Fibroblast of the conjunctiva (primary cell): ENCODE measurements around the gene COX5B.
"Not testable (repeated sequence)": the region's sequence is repeated elsewhere in the genome, so short reads cannot be mapped to it uniquely, and the experiment has no call there.

Experiments used
- DNase-seq: peaks from one replicate; pipeline ENCODE4 v3.0.0-alpha.2; 2010; ENCODE audit warnings: low read depth

The COX5B gene

DNA sequence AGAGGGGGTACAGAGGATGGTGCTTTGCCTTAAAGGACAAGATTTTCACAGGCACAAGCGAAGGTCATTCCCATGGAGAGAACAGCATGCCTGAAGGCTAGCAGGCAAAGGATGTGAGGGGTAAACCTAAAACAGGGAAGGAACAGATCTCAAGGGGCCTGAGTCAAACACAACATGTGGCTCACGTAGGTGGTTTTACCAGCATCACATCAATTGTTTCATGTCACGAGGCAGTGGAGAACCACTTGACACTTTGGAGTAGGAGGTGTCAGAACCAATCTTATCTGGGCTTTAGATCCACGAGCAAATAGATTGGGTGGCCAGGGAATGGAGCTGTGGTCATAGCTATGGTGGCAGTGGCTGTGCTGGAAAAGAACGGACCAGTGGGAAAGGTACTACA lies 8.4 kb downstream of the COX5B start:
- no peak for DNase-seq

DNA sequence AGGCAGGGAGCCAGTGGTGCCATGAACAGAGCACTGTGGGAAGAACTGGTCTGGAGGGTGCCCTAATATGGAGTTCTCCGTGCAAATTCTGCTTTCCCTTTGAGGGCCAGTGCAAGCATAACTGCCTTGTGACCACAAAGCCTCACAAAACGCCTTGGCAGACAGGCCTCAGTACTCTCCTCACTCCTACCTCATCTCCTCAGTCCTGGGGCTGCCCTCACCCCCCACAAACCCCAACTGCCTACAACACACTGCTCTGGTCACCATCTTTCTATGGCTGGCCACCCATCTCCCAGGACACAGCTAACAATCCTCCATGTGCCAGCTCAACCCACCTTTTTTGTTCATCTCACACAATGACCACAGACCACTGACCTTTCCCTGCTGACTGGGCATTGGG lies 8.9 kb downstream of the COX5B start:
- DNase-seq, result no peak

DNA sequence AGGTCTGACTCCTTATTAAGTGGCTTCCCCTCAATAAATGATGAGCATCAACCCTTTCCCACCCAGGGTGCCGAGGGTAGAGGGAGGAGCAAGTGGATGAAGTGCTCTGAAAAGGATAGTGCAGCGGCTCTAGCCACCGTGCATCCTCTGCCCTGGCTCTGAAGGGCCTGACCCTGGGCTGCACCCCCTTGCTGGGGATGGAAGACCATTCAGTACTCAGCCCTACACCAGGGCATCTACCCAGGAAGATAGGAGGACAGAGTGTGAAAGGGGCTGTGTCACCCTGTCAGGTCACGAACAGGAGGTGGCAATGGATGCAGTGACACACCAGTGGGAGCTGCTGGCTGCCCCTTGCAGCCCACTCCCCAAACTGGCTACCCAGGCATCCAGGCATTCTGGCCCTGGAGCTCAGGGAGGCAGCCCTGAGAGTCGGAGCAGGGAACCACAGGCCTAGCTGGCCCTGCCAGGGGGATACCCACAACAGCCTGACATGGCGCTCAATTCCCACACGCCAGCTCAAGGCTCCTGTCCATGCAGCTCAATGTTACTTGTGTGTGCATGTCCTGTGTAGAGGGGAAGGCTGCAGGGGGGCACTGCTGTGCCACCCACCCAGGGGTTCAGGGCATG lies 10.4 kb downstream of the COX5B start:
- DNase-seq, result no peak

DNA sequence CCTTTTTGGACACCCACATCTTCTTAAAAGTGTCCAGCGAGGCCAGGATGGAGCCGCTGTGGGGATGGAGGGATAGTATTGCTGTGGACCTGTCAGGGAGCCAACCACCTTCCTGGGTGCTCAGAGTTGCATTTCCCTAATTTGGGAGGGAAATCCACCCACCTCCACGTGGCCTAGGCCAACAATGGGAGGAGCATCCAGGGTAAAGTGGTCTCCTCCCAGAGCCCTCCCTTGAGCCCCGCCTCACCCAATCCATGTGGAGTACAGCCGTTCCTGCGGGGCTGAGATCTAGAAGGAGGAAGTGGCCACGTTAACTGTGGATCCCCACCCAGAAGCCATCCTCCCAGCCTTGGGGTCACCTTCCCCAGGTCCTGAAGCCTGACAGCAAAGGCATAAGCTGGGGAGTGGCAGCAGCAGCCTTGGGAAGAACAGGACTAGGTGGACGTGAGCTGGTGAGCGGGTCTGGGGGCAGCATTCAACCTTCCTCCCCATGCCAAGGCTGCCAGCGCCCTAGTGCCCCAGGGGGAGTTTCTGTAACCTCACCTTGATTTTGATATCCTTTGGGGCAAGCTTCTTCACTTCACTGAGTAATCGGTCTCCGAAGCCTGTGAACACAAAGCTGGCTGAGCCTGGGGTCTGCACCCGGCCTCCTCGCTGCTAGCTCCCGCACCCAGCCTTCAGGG lies 11.2 kb downstream of the COX5B start:
- DNase-seq, result no peak

DNA sequence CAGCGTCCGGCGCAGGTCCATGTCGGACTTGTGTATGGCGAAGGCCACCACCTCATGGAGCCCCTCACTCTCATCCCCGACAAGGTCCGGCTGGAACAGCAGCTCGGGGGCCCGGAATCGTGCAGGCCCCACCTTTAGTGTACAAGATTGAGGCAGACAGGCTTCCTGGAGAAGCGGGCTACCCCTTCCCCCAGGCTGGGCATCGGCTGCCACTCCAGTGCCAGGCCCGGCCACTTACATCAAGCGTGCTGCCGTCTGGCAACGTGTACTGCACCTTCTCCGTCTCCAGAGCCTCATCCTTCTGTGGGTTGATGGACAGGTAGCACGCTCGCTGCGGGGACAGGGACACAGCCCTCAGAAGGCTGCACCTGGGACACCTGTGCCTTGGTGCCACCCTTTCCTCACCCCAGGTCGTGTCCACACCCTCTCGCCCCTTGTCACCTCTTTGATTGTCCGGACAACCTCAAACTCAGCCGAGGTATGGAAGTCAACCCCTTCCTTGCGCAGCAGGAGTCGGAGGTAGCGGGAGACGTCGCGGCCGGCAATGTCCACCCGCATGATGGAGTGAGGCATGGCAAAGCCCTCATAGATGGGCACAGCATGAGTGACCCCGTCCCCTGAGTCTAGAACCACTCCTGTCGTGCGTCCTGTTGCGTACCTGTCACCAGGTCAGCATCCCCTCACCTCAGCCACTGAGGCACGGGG lies 12.3 kb downstream of the COX5B start:
- DNase-seq, result no peak

DNA sequence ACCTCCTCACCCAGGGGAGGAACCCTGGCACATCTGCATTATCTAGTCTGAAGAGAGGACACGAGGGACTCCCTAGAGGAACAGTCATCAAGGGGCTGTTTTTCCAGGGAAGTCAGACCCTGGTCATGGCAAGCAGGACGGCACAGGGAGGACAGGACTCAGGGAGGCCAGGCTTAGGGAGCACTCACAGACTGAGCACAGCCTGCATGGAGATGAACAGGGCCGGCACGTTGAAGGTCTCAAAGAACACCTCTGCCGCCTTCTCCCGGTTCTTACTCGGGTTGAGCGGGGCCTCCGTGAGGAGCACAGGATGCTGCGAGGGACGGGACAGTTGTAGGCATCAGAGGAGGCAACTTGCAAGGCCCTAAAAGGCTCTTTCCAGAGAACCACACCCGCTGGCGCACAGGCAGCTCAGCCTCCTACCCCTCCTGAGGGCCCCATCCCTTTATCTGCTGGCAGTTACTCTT lies 12.9 kb downstream of the COX5B start:
- no peak for DNase-seq

DNA sequence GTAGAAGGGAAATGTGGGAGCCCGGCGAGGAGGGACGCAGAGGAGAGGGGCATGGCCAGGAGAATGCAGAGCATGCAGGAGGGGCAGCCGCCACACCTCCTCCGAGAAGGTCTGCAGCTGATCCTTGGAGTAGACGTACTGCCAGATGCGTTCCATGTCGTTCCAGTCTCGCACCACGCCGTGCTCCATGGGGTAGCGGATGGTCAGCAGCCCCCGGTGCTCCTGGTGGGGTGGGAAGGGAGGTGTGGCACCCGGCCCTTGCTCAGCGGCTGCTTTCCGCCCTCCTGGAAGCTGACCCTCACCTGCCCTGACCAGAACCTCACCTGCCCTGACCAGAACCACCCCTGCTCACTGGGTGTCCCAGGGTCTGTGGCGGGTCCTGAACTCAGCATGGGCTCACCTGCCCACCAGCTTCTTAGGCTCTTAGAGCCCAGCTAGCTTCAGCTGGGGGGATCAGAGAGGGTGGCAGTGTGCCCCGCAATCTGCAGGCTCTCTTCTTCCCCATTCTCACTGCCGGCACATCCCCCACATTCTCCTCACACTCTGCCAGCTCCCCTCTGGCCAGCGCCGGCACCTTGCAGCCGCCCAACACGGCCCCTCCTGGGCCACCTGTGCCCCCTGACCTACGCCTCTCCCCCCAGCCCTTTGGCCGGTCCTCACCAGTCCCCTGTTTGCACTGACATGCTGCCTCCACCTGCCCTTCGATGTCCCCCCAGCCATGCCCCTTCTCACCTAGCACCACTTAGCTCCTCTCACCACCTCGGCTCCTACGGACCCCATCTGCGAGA lies 13.6 kb downstream of the COX5B start:
- no peak for DNase-seq

DNA sequence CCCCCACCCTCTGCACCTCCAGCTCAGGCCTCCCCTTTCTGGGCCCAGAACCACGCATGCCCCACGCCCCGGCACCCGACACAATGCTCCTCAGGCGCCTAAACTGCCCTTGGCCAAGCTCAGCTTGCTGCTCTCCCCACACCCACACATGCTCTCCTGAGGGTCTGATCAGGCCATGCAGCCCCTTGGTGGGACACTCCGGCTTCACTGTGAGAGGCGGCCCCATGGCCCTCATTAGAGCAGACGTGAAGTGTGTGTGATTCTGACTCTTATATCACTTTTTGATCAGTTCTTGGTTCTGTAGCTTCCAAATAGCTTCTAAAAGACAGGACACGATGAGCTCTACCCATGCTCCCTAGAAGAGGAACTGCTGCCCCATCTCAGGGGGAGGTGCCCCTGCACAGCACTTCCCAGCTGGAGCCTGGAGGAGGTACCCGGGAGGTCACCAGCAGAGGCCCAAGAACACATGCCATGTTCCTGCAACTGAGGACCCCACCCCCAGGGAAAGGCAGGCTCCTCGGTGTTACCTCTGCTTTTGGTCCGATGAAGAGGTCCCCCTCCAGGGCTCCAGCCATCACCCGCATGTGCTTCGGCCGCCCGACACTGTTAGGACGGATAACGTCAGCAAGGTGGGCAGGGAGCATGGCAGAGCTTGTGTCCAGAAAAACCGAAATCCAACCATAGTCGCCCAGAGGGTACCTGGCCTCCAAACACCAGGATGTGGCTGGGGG lies 14.3 kb downstream of the COX5B start:
- no peak for DNase-seq

DNA sequence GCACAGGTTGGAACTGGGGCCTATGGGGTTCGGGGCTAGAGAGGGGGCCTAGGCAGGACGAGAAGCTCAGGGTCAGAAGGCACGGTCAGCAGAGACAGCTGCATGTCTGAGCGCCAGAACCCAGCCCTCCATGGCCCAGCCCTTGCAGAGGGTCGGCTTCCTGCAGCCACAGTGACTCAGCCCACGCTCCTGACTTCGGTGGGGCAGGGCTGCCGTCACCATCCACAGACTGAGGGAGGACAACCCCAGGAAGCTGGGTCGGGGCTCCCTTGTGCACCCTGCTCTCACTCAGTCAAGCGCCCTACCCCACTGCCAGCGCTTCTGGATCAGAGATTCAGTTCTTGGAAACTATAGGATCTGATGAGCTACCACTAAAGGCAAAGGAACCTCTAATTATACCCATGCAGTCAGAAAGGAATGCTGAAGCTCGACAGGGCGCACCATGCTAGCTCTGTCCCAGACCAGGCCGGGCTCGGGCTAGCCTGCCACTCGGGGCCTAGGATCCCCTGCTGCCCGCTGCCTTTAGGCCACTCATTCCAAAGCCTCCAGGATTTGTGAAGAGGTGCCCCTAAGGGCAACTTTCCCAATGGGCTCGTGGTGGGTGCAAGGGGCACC lies 15.0 kb downstream of the COX5B start:
- no peak for DNase-seq

DNA sequence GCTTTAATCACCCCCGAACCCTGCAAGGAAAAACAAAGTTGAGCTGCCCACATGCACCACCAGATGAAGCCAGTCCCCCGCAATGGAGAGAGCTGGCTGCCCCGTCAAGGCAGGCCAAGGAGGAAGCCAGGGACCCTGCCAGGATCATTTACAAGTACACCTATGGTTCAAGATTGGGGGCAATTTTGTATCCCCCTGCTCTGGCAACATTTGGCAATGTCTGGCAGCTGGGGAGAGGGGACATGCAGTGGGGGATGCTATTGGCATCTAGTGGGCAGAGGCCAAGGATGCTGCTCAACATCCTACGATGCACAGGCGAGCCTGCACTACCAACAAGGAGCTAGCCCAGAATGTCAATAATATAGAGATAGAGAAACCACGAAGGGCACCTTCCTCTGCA lies 16.1 kb downstream of the COX5B start:
- DNase-seq, result no peak

DNA sequence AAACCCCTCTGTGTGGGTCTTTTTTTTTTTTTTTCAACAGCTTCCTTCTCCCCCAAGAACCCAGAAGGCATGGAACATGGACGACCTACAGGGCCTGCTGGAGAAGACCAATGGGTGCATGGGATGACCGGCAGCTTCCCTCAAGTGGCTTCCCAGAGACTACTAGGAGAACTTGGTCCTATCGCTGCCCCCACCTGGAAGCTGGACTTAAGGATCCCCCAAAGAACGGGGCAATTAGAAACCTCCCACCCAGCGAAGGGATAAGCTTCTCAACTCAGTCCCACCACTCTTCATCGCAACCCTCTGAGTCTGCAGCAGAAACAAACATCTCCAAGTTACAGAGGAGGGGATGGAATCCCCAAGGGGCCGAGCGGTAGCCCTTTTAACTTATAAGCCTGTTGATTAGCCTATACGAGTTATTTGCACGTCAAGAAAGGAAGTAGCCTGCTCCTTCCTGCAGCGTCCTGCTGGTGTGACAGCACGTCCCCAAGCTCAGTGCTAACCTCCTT lies 16.6 kb downstream of the COX5B start:
- no peak for DNase-seq

DNA sequence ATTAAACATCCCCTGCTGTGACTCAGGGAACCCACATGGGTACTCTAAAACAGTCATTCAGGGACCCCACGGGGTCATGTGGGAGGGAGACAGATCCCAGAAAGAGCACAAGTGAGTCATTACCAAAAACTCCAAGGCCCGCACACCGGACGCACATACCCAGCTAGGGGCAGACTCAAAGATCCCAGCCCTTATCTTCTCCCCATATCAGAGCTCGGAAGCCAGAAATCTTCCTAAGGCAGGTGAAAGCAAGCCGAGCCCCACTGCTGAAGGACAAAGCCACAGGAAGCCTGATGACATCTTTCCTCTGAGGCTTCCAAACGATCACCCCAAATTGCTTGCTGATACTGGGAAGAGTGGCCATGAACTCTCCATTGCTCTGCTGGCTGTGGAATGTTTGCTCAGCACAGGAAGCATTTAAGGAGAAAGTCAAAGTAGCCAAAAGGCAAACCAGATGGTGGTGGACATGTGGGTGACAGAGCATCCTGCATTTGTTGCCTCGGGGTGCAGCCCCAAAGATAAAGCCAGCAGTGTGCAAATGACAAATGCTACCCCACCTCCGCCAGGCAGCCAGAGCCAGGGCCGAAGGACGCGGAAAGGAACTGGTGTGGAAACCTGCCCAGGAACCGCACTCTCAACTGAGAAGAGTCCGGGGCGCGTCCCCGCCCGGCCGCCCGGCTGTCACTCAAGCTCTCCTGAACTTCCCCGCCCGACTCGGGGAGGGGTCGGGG lies 17.2 kb downstream of the COX5B start:
- DNase-seq, result peak; percentile 23

DNA sequence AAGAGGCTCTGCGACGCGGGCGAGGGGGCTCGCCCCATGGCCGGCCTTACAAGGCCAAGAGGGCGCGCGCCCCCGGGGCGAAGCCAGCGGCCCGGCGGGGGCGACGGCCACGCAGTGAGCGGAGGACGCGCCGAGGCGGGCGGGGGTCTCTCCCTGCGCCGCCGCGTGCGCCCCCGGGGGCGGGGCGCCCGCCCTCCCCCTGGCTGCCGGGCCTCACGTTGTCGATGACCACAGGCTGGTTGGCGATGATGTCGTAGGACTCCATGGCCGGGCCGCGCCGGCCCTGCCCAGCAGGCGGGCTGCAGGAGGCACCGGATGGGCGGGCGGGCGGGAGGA lies 17.7 kb downstream of the COX5B start:
- no peak for DNase-seq

DNA sequence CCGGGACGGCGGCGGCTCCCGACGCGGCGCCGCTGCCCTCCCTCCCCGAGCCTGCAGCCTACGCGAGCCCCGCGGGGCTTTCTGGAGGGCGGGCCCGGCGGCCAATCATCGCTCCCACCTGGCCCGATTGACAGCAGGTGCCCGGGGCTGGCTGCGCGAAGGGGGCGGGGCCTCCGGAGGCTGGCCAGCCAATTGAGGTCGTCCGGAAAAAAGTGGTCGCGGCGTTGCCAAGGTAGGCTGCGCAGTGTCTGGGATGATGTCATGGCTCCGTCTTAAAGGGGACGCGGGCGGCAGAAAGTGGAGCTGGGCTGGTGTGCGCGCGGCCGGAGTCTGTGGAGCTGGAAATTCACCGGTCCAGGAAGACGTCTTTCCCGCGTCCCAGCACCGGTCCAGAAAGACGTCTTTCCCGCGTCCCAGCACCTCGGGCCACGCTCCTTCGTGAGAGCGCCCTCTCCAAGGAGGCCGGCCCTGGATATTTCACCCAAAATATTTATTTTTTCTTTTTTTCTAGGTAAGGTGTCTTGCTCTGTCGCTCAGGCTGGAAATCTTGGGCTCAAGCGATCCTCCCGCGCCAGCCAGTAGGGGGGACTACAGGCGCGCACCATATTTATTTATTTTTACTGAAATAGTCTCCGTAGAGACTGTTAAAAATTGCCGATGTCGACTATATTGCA lies 18.2 kb downstream of the COX5B start, which contains the start of gene ACTR1B:
TSS of gene ACTR1B (minus strand) at position 83 of the 674 bp plus-strand sequence. CDS start 154 bp downstream, outside the sequence.
- peak; percentile 97 for DNase-seq

DNA sequence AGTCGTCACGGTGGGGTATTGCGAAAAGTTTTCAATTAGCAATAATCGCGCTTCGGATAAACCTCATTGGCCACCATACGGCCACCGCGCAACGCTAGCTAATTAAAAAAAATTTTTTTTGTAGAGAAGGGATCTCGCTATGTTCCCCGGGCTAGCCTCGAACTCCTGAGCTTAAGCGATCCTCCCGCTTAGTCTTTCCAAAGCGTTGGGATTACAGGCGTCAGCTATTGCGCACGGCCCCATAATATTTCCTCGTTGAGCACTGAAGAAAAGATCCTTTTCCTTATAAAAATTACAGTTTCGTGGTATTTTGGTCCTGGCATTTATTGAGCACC lies 18.7 kb downstream of the COX5B start:
- DNase-seq, result no peak

DNA sequence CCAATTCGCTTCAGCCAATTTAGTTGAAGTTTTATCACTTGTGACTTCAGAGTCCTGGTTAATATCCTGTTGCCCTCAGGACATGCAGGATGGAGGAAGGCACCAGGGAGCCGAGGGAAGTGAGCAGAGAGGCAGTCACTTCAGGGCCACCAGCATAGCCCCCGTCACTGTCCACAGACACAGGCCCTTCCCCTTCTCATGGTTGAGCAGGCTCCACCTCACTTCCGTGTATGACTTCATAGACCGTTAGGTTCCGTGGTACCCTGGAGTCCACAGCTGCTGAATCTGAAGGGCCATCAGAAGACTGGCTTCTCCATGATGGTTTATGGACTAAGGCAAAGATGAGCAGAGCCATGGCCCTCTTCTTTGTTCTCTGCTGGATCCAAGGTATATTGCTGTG lies 23.6 kb downstream of the COX5B start, which contains the start of gene C2orf92:
TSS of gene C2orf92 (plus strand) at position 266 of the 400 bp plus-strand sequence. CDS start at position 342, 76 bp downstream.
- DNase-seq, result no peak

DNA sequence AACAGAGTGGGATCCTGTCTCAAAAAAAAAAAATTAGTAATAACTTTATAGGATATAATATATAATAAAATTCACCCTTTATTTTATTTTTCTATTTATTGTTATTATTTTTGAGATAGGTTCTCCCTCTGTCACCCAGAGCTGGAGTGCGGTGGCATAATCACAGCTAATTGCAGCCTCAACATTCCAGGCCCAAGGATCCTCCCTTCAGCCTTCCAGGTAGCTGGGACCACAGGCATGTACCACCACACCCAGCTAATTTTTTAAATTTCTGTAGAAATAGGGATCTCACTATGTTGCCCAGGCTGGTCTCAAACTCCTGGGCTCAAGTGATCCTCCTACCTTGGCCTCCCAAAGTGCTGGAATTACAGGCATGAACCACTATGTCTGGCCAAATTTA lies 24.6 kb downstream of the COX5B start:
- DNase-seq, result no peak

DNA sequence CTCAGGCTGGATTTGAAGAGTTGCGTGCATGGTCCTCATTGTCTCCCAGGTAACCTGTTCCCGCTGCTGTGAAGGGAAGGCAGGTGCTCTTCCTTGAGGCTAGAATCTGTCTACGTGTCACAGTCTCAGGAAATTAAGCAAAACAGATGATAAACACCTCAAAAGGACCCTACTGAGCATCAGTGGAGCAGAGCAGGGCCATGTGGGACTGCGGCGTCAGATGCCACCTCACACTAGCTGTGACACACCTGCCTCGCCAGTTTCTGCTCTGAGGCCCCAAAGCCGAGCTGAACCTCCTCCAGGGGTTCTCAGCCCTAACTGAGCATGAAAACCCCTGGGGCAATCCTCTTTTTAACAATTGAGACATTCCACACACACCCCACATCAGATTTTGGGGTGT lies 25.7 kb downstream of the COX5B start:
- DNase-seq, result no peak

DNA sequence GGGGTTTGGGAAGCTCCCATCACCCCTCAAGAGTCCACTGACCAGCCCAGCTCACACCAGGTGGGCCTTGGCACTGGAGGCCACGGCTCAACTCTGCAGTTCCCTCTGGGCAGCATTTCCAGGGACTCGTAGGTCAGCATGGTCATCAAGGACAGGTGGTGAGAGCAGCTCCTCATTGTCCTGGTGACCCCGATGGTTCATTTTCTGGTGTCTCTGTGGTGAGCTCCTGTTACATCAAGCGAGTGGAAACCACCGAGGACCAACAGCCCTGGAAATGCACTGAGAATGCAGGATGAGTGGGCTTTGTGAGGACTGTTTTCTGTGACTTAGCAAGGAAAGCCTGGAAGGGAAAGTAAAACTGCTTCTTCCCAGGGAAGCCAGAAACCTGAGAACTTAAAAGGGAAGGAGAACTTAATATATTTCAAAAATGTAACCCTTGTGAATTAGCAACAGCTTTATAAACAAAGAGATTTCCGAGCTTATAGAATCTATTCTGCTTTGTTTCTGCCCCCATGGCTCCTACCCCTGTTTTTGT lies 26.8 kb downstream of the COX5B start:
- DNase-seq, result not testable (repeated sequence)
